Measurements from ENCODE around the gene BDNF.
A peak's percentile ranks its signal among the peaks of the same experiment; 100 is the strongest.

DNA sequence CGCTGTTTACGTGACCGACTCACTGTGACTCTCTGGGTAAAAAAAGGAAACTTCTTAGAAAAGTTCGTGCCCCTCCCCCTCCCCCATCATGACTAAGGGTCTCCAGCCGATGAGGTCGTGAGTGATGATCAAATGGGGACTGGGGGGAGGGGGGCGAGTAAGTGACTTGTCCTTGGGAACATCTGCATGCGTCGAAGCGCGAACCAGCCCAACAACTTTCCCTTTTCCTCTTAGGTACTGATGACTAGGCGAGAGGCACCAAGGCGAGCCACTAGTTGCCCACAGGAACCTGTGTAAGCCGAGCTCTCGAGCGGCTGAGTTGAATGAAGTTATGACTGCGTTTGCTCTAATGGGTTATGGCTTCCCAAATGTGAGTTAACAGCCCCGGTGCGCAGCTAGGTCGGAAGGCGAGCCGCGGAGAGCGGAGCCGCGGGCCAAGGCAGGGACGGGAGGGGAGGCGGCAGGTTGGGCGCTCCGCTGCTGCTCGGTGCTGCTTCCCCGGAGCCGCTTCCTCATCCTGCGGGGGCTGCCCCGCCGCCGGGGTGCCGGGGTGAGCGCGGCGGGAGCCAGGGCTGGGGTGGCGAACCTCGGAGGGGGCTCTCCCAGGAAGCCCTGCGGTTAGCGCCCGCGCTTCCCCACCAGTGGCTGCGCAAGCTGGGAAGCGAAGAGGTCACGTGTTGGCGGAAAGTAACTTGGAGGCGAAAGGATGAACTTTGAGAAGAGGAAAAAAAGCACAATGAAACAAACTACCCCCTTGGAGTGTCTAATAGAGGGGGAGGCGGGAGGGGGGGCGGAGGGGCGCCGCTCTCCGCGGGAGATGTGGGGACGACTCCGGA is 22.1 kb upstream of the BDNF start:
- TF ChIP-seq, protein P1, sequence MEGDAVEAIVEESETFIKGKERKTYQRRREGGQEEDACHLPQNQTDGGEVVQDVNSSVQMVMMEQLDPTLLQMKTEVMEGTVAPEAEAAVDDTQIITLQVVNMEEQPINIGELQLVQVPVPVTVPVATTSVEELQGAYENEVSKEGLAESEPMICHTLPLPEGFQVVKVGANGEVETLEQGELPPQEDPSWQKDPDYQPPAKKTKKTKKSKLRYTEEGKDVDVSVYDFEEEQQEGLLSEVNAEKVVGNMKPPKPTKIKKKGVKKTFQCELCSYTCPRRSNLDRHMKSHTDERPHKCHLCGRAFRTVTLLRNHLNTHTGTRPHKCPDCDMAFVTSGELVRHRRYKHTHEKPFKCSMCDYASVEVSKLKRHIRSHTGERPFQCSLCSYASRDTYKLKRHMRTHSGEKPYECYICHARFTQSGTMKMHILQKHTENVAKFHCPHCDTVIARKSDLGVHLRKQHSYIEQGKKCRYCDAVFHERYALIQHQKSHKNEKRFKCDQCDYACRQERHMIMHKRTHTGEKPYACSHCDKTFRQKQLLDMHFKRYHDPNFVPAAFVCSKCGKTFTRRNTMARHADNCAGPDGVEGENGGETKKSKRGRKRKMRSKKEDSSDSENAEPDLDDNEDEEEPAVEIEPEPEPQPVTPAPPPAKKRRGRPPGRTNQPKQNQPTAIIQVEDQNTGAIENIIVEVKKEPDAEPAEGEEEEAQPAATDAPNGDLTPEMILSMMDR (IDR thresholded peaks at IDR 0.05) = no peak
- peak; percentile 86 for TF ChIP-seq EZH2 (IDR thresholded peaks at IDR 0.05)
- TF ChIP-seq EZH2phosphoT487 (IDR thresholded peaks at IDR 0.05) = no peak

Measured in neural progenitor cell (in vitro differentiated cells).